OCI-LY3 (cell line): ENCODE measurements around the gene GFPT1.

Experiments used
- H2AFZ ChIP-seq: fragments of 200-600, 300-600 bp; shearing (Covaris generic); 2 replicates; pipeline ENCODE4 v1.6.0; 2014; ENCODE audit warnings: antibody characterized with exemption, low read depth, low read length
- H3K27ac ChIP-seq: fragments of 200-600, 300-600 bp; sonication (generic); 2 replicates; pipeline ENCODE4 v1.5.1; 2014; ENCODE audit warnings: mild to moderate bottlenecking, low read length, moderate library complexity, mixed read lengths
- H3K27me3 ChIP-seq: fragments of 200-600, 300-600 bp; sonication (generic); 2 replicates; pipeline ENCODE4 v1.6.1; 2014; ENCODE audit warnings: low read depth, low read length, mixed read lengths
- H3K36me3 ChIP-seq: fragments of 200-600, 300-600 bp; sonication (generic); replicated peaks from 2 replicates; pipeline ENCODE3; 2014; ENCODE audit warnings: low read depth, low read length, mixed read lengths
- H3K4me1 ChIP-seq: fragments of 300-600, 200-600 bp; sonication (generic); 2 replicates; pipeline ENCODE4 v1.6.1; 2014; ENCODE audit warnings: low read length, mixed read lengths
- H3K4me2 ChIP-seq: fragments of 200-600, 300-600 bp; sonication (generic); 2 replicates; pipeline ENCODE4 v1.6.1; 2014; ENCODE audit warnings: low read length, mixed read lengths
- H3K4me3 ChIP-seq: fragments of 300-600, 200-600 bp; sonication (generic); 2 replicates; pipeline ENCODE4 v1.5.1; 2014; ENCODE audit warnings: antibody characterized with exemption, mild to moderate bottlenecking, low read length, moderate library complexity
- H3K79me2 ChIP-seq: fragments of 300-600, 200-600 bp; shearing (Covaris generic); 2 replicates; pipeline ENCODE4 v1.6.1; 2014; ENCODE audit warnings: mild to moderate bottlenecking, low read length, mixed read lengths
- H3K9ac ChIP-seq: fragments of 300-600, 200-600 bp; shearing (Covaris generic); 2 replicates; pipeline ENCODE4 v1.6.0; 2014; ENCODE audit warnings: mild to moderate bottlenecking, low read length, moderate library complexity
- H3K9me3 ChIP-seq: fragments of 200-600, 300-600 bp; shearing (Covaris generic); 2 replicates; pipeline ENCODE4 v1.6.1; 2014; ENCODE audit warnings: low read length, mixed read lengths; ENCODE audit not compliant: insufficient read depth
- H4K20me1 ChIP-seq: fragments of 200-600, 300-600 bp; sonication (generic); 2 replicates; pipeline ENCODE4 v1.6.1; 2016; ENCODE audit warnings: low read length, mixed read lengths; ENCODE audit not compliant: insufficient read depth
- EZH2phosphoT487 ChIP-seq: fragments of 200-600 bp; shearing (Covaris generic); IDR thresholded peaks from 2 replicates; pipeline ENCODE4 v1.6.1; 2018; ENCODE audit warnings: antibody characterized with exemption, mixed run types, low read depth
- TF ChIP-seq, protein P1 (sequence below): fragments of 200-600, 300-600 bp; sonication (generic); IDR thresholded peaks from 2 replicates; pipeline ENCODE4 v1.5.1; 2014; ENCODE audit warnings: antibody characterized with exemption, low read length, low read depth

The GFPT1 gene

DNA sequence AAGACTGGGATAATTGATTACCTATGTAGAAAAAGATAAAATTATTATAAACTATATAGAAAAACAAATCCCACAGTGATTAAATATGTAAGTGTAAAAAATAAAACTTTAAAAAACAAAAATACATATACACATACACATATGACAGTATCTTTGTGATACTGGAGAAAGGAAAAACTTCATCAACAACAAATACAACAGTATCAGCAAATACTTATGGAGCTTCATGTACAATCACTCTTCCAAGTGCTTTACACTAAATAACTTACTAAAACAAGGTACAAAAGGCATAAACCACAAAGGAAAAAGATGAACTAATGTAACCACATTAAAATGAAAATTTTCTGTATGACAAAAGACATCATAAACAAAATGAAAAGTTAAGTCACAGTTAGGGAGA, 24.1 kb upstream of the GFPT1 start:
- Histone ChIP-seq H3K36me3 (peaks cover 5% of the 10 kb centered on the region), H4K20me1 (no peaks in the 10 kb centered on the region), H2AFZ (no peak overlapping the region), H3K4me3 (no peak overlapping the region), H3K27me3 (no peaks in the 10 kb centered on the region), H3K27ac (no peak overlapping the region), H3K9ac (no peak overlapping the region), H3K9me3 (no peaks in the 10 kb centered on the region), H3K79me2 (no peaks in the 10 kb centered on the region), H3K4me1 (no peaks in the 10 kb centered on the region), H3K4me2 (no peak overlapping the region)
- TF ChIP-seq EZH2phosphoT487, result no peak
- TF ChIP-seq, protein P1, sequence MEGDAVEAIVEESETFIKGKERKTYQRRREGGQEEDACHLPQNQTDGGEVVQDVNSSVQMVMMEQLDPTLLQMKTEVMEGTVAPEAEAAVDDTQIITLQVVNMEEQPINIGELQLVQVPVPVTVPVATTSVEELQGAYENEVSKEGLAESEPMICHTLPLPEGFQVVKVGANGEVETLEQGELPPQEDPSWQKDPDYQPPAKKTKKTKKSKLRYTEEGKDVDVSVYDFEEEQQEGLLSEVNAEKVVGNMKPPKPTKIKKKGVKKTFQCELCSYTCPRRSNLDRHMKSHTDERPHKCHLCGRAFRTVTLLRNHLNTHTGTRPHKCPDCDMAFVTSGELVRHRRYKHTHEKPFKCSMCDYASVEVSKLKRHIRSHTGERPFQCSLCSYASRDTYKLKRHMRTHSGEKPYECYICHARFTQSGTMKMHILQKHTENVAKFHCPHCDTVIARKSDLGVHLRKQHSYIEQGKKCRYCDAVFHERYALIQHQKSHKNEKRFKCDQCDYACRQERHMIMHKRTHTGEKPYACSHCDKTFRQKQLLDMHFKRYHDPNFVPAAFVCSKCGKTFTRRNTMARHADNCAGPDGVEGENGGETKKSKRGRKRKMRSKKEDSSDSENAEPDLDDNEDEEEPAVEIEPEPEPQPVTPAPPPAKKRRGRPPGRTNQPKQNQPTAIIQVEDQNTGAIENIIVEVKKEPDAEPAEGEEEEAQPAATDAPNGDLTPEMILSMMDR, result no peak

DNA sequence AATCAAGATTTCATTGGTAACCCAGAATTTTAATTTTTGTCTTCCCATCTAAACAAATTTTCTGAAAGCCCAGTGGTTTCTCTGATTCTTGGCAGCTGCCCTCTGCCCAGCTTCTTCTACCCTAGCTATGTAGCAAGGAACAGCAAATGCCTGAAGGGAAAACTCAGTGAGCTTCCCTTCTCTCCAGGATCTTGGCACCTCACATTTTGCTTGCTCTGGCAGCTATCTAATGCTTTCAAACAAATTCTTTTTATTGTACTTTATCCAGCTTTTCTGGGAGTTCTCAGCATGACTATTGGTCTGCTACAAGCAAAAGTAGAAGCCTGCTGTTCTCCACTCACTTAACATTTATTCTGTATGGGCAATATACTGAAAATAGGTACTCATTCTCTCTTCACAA, 18.3 kb upstream of the GFPT1 start:
- TF ChIP-seq, protein P1, result no peak
- no peak for TF ChIP-seq EZH2phosphoT487
- Histone ChIP-seq H3K36me3 (peaks cover 8% of the 10 kb centered on the region), H3K9me3 (no peaks in the 10 kb centered on the region), H2AFZ (no peak overlapping the region), H3K4me2 (no peak overlapping the region), H3K4me1 (no peaks in the 10 kb centered on the region), H3K79me2 (no peaks in the 10 kb centered on the region), H3K4me3 (no peak overlapping the region), H3K27ac (no peak overlapping the region), H3K27me3 (no peaks in the 10 kb centered on the region), H4K20me1 (no peaks in the 10 kb centered on the region), H3K9ac (no peak overlapping the region)

DNA sequence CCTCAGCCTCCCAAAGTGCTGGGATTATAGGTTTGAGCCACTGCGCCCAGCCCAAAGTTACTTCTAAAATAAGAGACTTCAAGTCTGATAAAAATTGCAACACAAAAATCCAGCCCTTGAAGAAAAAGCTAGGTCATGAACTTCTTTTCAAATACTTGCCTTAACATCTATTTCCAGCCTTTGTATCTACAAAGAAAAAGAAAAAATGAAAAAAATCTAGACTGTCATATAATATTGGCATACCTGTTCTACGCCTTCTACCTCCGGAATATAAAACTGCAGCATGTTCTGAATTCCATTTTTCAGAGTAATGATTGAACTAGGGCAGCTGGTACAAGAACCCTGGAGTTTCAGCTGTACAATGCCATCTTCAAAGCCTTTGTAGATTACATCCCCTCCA, 13.1 kb upstream of the GFPT1 start:
- H3K4me2 ChIP-seq, result no peak overlapping the region
- H3K36me3 ChIP-seq, result peaks cover 11% of the 10 kb centered on the region
- H3K4me1 ChIP-seq, result no peaks in the 10 kb centered on the region
- TF ChIP-seq, protein P1, result no peak
- no peak for TF ChIP-seq EZH2phosphoT487
- no peak overlapping the region for H3K4me3 ChIP-seq
- no peaks in the 10 kb centered on the region for H3K79me2 ChIP-seq
- no peaks in the 10 kb centered on the region for H4K20me1 ChIP-seq
- H2AFZ ChIP-seq, result no peak overlapping the region
- no peaks in the 10 kb centered on the region for H3K27me3 ChIP-seq
- no peaks in the 10 kb centered on the region for H3K9me3 ChIP-seq
- H3K9ac ChIP-seq, result no peak overlapping the region
- no peak overlapping the region for H3K27ac ChIP-seq

- Histone ChIP-seq H4K20me1 (no peaks in the 10 kb centered on the region), H3K27ac (no peak overlapping the region), H3K4me3 (no peak overlapping the region), H3K9me3 (no peaks in the 10 kb centered on the region), H3K4me1 (no peaks in the 10 kb centered on the region), H3K4me2 (no peak overlapping the region), H3K27me3 (no peaks in the 10 kb centered on the region), H2AFZ (no peak overlapping the region), H3K36me3 (peaks cover 7% of the 10 kb centered on the region), H3K79me2 (no peaks in the 10 kb centered on the region), H3K9ac (no peak overlapping the region)
- TF ChIP-seq, protein P1, result no peak
- no peak for TF ChIP-seq EZH2phosphoT487
These were observed 10.2 kb upstream of the GFPT1 start for GRCh38 chr2:69397234-69397633.
